ENCODE measurements around the gene KIF18B.

DNA sequence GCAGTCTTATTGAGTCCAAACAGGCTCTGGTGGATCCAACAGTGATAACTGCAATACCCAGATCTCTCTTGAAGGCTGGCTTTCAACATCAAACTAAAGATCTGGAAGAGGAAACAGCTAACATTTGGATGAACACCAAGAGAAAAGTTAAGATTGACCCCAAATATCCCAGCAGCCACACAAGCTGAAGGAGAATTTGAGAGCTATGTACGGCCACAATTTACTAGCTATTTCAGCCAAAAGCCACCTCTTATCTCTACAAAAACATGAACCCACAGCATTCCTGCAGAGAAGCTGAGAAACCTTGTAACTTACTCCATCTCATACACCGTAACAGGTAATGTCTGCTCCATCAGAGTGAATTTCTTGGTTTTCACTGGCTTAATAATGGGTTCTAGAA, 62.6 kb downstream of the KIF18B start:
- TF ChIP-seq, protein P1, sequence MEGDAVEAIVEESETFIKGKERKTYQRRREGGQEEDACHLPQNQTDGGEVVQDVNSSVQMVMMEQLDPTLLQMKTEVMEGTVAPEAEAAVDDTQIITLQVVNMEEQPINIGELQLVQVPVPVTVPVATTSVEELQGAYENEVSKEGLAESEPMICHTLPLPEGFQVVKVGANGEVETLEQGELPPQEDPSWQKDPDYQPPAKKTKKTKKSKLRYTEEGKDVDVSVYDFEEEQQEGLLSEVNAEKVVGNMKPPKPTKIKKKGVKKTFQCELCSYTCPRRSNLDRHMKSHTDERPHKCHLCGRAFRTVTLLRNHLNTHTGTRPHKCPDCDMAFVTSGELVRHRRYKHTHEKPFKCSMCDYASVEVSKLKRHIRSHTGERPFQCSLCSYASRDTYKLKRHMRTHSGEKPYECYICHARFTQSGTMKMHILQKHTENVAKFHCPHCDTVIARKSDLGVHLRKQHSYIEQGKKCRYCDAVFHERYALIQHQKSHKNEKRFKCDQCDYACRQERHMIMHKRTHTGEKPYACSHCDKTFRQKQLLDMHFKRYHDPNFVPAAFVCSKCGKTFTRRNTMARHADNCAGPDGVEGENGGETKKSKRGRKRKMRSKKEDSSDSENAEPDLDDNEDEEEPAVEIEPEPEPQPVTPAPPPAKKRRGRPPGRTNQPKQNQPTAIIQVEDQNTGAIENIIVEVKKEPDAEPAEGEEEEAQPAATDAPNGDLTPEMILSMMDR (IDR thresholded peaks at IDR 0.05; ENCODE audit: low read length), result no peak
- TF ChIP-seq EZH2 (IDR thresholded peaks at IDR 0.05; ENCODE audit: borderline replicate concordance, low read length), result no peak
